ENCODE results near the gene BTBD19.

BTBD19 gene

GRCh38 chr1:44776730-44777068 is 31.6 kb upstream of the BTBD19 start:
- DNase-seq (ENCODE audit: low read depth) = no peak
- peak overlapping the region; percentile 93 for H3K4me3 ChIP-seq (ENCODE audit: low read length)
- TF ChIP-seq CTCF (conservative IDR thresholded peaks at IDR 0.05; ENCODE audit: low read depth, low read length) = no peak

- DNase-seq (ENCODE audit: low read depth) = no peak
- peak overlapping the region; percentile 93 for H3K4me3 ChIP-seq (ENCODE audit: low read length)
- no peak for TF ChIP-seq CTCF (conservative IDR thresholded peaks at IDR 0.05; ENCODE audit: low read depth, low read length)
Measured at GRCh38 chr1:44777547-44777946, 30.8 kb upstream of the BTBD19 start.

GRCh38 chr1:44777969-44778635 is 30.2 kb upstream of the BTBD19 start:
- no peak for DNase-seq (ENCODE audit: low read depth)
- peak overlapping the region; percentile 93 for H3K4me3 ChIP-seq (ENCODE audit: low read length)
- TF ChIP-seq CTCF (conservative IDR thresholded peaks at IDR 0.05; ENCODE audit: low read depth, low read length) = no peak

GRCh38 chr1:44778705-44779576 is 29.4 kb upstream of the BTBD19 start:
- DNase-seq (ENCODE audit: low read depth) = no peak
- H3K4me3 ChIP-seq (ENCODE audit: low read length) = no peak overlapping the region
- no peak for TF ChIP-seq CTCF (conservative IDR thresholded peaks at IDR 0.05; ENCODE audit: low read depth, low read length)

GRCh38 chr1:44780583-44781121 is 27.7 kb upstream of the BTBD19 start:
- no peak for TF ChIP-seq CTCF (conservative IDR thresholded peaks at IDR 0.05; ENCODE audit: low read depth, low read length)
- no peak overlapping the region for H3K4me3 ChIP-seq (ENCODE audit: low read length)
- DNase-seq (ENCODE audit: low read depth) = no peak

GRCh38 chr1:44783697-44784093 is 24.6 kb upstream of the BTBD19 start:
- DNase-seq (ENCODE audit: low read depth) = no peak
- TF ChIP-seq CTCF (conservative IDR thresholded peaks at IDR 0.05; ENCODE audit: low read depth, low read length) = no peak
- H3K4me3 ChIP-seq (ENCODE audit: low read length) = peak overlapping the region; percentile 33
